Nephron progenitor cell (in vitro differentiated cells): ENCODE measurements around the gene GMPPA.

Source experiments
- DNase-seq: peaks from one replicate; pipeline ENCODE4 v3.0.0; 2021
- H3K27ac Mint-ChIP-seq: 2 replicates; pipeline ENCODE4 v1.8.0; 2021; ENCODE audit warnings: mild to moderate bottlenecking, moderate library complexity, mixed read lengths
- H3K27me3 Mint-ChIP-seq: 2 replicates; pipeline ENCODE4 v1.8.0; 2021; ENCODE audit warnings: mild to moderate bottlenecking, low read depth, mixed read lengths; ENCODE audit not compliant: poor library complexity
- H3K36me3 Mint-ChIP-seq: 2 replicates; pipeline ENCODE4 v1.8.0; 2021; ENCODE audit warnings: low read depth, mixed read lengths
- H3K4me1 Mint-ChIP-seq: 2 replicates; pipeline ENCODE4 v1.8.0; 2021; ENCODE audit warnings: mixed read lengths
- H3K4me3 Mint-ChIP-seq: 2 replicates; pipeline ENCODE4 v1.8.0; 2021; ENCODE audit warnings: mild to moderate bottlenecking, moderate library complexity, mixed read lengths
- H3K9me3 Mint-ChIP-seq: 2 replicates; pipeline ENCODE4 v1.8.0; 2021; ENCODE audit warnings: mild to moderate bottlenecking, moderate library complexity, mixed read lengths
- CTCF ChIP-seq: fragments of 200-600 bp; sonication (generic); IDR thresholded peaks from 2 replicates; pipeline ENCODE4 v1.5.0; 2021; ENCODE audit warnings: antibody characterized with exemption

GMPPA gene

DNA sequence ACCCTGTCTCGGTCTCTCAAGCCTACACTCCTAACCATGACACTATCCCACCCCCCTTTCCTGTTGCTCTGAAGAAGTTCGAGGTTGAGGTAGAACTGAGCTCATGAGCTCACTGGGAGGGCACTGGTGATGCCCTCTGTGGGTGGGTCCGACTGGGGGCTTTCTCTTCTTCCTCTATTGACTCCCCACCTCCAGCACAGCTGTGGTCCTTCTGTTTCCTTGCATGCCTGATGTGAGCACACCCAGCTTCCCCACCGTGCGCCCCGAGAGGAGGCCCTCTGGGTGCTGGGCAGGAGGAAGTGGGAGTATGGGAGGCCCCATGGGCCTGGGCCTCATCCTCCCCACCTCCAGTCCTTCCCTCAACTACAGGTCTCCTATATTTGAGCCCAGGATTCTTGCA is 43.1 kb upstream of the GMPPA start:
- Mint-ChIP-seq H3K4me1 (peaks cover 60% of the 10 kb centered on the region), H3K36me3 (no peaks in the 10 kb centered on the region), H3K27me3 (peaks cover 16% of the 10 kb centered on the region), H3K27ac (no peak overlapping the region), H3K9me3 (no peaks in the 10 kb centered on the region), H3K4me3 (no peak overlapping the region)
- DNase-seq: no peak
- no peak for TF ChIP-seq CTCF

DNA sequence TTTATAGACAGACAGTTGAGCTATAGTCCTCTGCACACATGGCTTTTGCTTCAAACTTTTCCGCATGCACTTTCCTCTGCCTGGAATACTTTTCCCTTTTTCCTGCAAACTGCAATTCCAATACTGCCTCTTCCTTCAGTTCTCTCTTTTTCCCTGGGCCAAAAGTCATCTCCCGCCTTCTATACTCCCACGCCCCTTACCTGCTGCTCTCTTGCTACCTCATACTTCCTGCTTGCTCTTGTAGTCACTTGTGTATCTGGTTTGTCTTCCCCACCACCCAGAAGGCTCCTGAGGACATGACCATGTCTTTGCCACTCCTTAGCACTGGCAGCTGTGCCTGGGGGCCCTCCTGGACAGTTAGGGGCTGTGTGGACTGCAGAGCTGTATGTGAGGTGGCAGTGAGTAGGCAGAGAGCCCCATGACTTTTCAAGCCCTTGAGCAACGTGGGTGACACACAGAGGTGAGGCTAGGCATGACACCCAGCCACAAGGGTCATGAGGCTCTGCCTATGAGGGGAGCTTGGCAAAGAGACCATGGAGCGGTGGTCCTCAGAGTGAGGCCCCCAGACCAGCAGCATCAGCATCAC is 40.8 kb upstream of the GMPPA start:
- no peak for DNase-seq
- Mint-ChIP-seq H3K27ac (no peak overlapping the region), H3K9me3 (no peaks in the 10 kb centered on the region), H3K4me3 (no peak overlapping the region), H3K4me1 (peaks cover 53% of the 10 kb centered on the region), H3K36me3 (peaks cover 5% of the 10 kb centered on the region), H3K27me3 (peaks cover 3% of the 10 kb centered on the region)
- no peak for TF ChIP-seq CTCF

DNA sequence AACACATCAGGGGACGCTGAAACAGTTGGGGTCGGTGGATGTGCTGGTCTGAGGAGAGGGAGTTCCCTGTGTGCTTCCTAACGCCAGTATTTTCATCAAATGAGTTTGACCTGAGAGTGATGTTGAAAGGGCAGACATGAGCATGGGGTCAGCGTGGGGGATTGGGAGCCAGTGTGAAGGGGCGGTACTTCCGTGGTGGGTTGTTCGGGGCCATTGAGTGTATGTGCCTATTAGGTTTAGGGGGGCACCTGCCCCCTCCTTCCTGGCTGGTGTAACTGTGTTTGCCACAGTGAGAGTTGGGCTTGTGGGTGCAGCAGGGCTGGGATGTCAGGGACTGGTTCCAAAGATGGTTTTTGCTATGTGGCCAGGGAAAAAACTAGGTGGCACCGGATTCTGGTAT is 39.7 kb upstream of the GMPPA start:
- no peaks in the 10 kb centered on the region for H3K9me3 Mint-ChIP-seq
- TF ChIP-seq CTCF: no peak
- H3K27me3 Mint-ChIP-seq: peaks cover 3% of the 10 kb centered on the region
- H3K4me3 Mint-ChIP-seq: no peak overlapping the region
- H3K36me3 Mint-ChIP-seq: peaks cover 6% of the 10 kb centered on the region
- no peak overlapping the region for H3K27ac Mint-ChIP-seq
- peaks cover 42% of the 10 kb centered on the region for H3K4me1 Mint-ChIP-seq
- DNase-seq: no peak

DNA sequence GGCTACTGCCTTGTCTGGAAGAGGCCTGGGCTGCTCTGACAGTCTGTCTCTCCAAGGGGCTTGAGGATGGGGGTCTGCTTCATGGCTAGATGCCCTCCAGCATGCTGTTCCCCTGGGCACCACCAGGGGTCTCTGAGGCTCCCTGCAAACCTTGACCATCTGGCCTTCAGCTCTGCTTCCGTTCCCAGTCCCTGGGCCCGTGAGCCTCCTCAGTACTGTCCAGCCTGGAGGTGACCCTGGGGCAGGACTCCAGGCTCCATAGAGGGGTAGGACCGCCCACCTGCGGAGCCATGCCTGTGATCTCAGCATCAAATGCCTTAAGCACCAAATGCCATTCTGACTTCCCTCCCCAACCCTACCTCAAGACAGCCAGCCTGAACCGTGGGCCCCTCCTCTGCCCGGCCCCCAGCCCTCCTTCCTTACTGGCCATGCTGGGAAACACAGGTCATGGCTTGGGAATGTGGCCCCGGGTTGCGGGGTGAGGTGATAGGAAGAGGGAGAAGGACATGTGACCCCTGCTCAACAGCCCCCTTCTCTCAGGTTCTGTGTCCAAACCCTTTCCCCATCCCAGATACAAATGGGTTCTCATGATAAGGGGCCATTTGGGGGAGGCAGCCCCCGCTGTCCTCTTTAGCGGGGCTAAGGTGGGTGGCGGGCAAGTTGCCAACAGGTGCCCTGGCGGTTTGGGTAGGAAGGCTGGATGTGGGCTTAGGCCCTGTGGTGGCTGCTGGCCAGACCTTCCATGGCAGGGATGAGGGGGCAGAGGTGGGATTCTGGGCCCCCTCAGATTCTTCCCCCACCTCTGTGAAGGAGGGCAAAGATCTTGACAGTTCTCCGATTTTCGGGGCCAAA is 39.0 kb upstream of the GMPPA start:
- DNase-seq: peak; percentile 87
- Mint-ChIP-seq H3K9me3 (no peaks in the 10 kb centered on the region), H3K36me3 (peaks cover 6% of the 10 kb centered on the region), H3K27ac (no peak overlapping the region), H3K27me3 (peaks cover 3% of the 10 kb centered on the region), H3K4me3 (no peak overlapping the region), H3K4me1 (peaks cover 35% of the 10 kb centered on the region)
- TF ChIP-seq CTCF: peak; percentile 93

- peak overlapping the region; percentile 28 for H3K4me3 Mint-ChIP-seq
- peak; percentile 76 for DNase-seq
- TF ChIP-seq CTCF: no peak
- peaks cover 6% of the 10 kb centered on the region for H3K36me3 Mint-ChIP-seq
- H3K4me1 Mint-ChIP-seq: peaks cover 35% of the 10 kb centered on the region
- no peaks in the 10 kb centered on the region for H3K9me3 Mint-ChIP-seq
- H3K27ac Mint-ChIP-seq: no peak overlapping the region
- H3K27me3 Mint-ChIP-seq: peaks cover 3% of the 10 kb centered on the region
Measured at GRCh38 chr2:219460424-219460926, 38.2 kb upstream of the GMPPA start.
